ENCODE measurements around the gene ARMC10.
"Not testable (repeated sequence)": the region's sequence is repeated elsewhere in the genome, so short reads cannot be mapped to it uniquely, and the experiment has no call there.

The ARMC10 gene

GRCh38 chr7:103074519-103075336 lies at the start of gene ARMC10, which contains the start of gene FBXL13:
ARMC10 (plus strand) TSS chr7:103075140; CDS start chr7:103075273, 133 bp downstream.
FBXL13 (minus strand) TSS chr7:103074796.
- peak; percentile 24 to 72 for DNase-seq

GRCh38 chr7:103025341-103025740 lies 49.6 kb upstream of the ARMC10 start:
- DNase-seq, result no peak

- no peak for DNase-seq
Observed at GRCh38 chr7:103031024-103031423, 43.9 kb upstream of the ARMC10 start.

GRCh38 chr7:103031781-103032180 lies 43.2 kb upstream of the ARMC10 start:
- no peak for DNase-seq

GRCh38 chr7:103034318-103034717 lies 40.6 kb upstream of the ARMC10 start:
- not testable (repeated sequence) for DNase-seq

GRCh38 chr7:103037476-103037822 lies 37.5 kb upstream of the ARMC10 start:
- DNase-seq, result no peak

GRCh38 chr7:103037823-103038739 lies 36.9 kb upstream of the ARMC10 start:
- not testable (repeated sequence) for DNase-seq

- DNase-seq, result not testable (repeated sequence)
Observed at GRCh38 chr7:103041815-103042214, 33.1 kb upstream of the ARMC10 start.

- no peak for DNase-seq
Observed at GRCh38 chr7:103048833-103049232, 26.1 kb upstream of the ARMC10 start.

- no peak for DNase-seq
Observed at GRCh38 chr7:103051519-103051918, 23.4 kb upstream of the ARMC10 start.

GRCh38 chr7:103056006-103056405 lies 18.9 kb upstream of the ARMC10 start:
- not testable (repeated sequence) for DNase-seq

- DNase-seq, result no peak
Observed at GRCh38 chr7:103058122-103058521, 16.8 kb upstream of the ARMC10 start.

- no peak for DNase-seq
Observed at GRCh38 chr7:103059471-103059870, 15.5 kb upstream of the ARMC10 start.

GRCh38 chr7:103063895-103064294 lies 11.0 kb upstream of the ARMC10 start:
- DNase-seq, result no peak

GRCh38 chr7:103065667-103066066 lies 9.3 kb upstream of the ARMC10 start:
- no peak for DNase-seq

- no peak for DNase-seq
Observed at GRCh38 chr7:103068414-103069403, 6.2 kb upstream of the ARMC10 start.

GRCh38 chr7:103071000-103071399 lies 3.9 kb upstream of the ARMC10 start:
- no peak for DNase-seq

- no peak for DNase-seq
Observed at GRCh38 chr7:103073989-103074518, 886 bp upstream of the ARMC10 start.

GRCh38 chr7:103075337-103075918 lies 488 bp downstream of the ARMC10 start:
- DNase-seq, result no peak

GRCh38 chr7:103076764-103077163 lies 1.8 kb downstream of the ARMC10 start:
- no peak for DNase-seq

GRCh38 chr7:103077318-103077717 lies 2.4 kb downstream of the ARMC10 start:
- no peak for DNase-seq

GRCh38 chr7:103078226-103078625 lies 3.3 kb downstream of the ARMC10 start:
- not testable (repeated sequence) for DNase-seq

Measured in cerebellar nuclear complex (tissue), 1 donor.